SKM-1 (cell line): ENCODE data around the gene DSCAM.

ENCODE experiments used
- DNase-seq: peaks from one replicate; lab custom pipeline; 2025; ENCODE audit not compliant: unreplicated experiment; lab: John Stamatoyannopoulos, UW

The DSCAM gene

GRCh38 chr21:40706806-40707655 is 139.9 kb downstream of the DSCAM start:
- no peak for DNase-seq

GRCh38 chr21:40706176-40706575 is 140.8 kb downstream of the DSCAM start:
- no peak for DNase-seq

- no peak for DNase-seq
Observed at GRCh38 chr21:40704141-40704540, 142.8 kb downstream of the DSCAM start.

DNA sequence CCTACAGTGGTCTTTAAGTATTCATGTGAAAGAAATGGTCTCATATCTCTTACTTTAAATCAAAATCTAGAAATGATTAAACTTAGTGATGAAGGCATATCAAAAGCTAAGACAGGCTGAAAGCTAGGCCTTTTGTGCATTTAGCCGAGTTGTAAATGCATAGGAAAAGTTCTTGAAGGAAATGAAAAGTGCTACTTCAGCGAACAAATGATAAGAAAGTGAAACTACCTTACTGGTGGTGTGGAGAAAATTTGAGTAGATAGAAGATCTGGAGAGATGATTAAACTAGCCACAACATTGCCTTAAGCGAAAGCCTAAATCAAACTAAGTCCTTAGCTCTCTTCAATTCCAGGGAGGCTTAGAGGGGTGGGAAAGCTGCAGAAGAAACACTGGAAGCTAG is 147.6 kb downstream of the DSCAM start:
- no peak for DNase-seq

- DNase-seq: no peak
Observed at GRCh38 chr21:40696246-40696645, 150.7 kb downstream of the DSCAM start.

- DNase-seq: no peak
Observed at GRCh38 chr21:40689840-40690360, 157.1 kb downstream of the DSCAM start.

GRCh38 chr21:40689217-40689616 is 157.7 kb downstream of the DSCAM start:
- DNase-seq: no peak

GRCh38 chr21:40688106-40688864 is 158.7 kb downstream of the DSCAM start:
- no peak for DNase-seq

- no peak for DNase-seq
Observed at GRCh38 chr21:40687625-40688024, 159.3 kb downstream of the DSCAM start.

GRCh38 chr21:40686526-40686925 is 160.4 kb downstream of the DSCAM start:
- DNase-seq: no peak

- no peak for DNase-seq
Observed at GRCh38 chr21:40685141-40685540, 161.8 kb downstream of the DSCAM start.

GRCh38 chr21:40684726-40685125 is 162.2 kb downstream of the DSCAM start:
- no peak for DNase-seq

- DNase-seq: no peak
Observed at GRCh38 chr21:40683349-40683748, 163.6 kb downstream of the DSCAM start.

- DNase-seq: no peak
Observed at GRCh38 chr21:40681164-40681859, 165.6 kb downstream of the DSCAM start.

DNA sequence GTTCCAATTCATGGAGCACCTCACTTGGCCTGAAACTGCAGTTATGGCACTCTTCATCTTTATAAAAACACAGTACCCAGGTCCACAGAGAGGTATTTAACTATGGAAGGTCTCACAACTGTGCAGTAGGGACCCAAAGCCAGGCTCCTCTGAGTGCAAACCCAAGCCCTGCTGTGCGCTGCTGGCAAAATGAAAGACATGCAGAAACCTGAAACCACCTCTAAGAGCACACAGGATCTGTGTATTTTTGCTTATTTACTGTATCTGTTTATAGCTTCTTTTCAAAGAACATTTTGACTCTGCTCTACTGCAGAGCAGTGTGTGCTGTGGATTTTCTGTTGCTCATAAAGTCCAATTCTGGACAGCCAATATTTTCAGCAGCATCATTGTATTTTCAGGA is 166.6 kb downstream of the DSCAM start:
- DNase-seq: no peak

- no peak for DNase-seq
Observed at GRCh38 chr21:40678681-40679284, 168.2 kb downstream of the DSCAM start.

- no peak for DNase-seq
Observed at GRCh38 chr21:40675017-40675416, 171.9 kb downstream of the DSCAM start.

- DNase-seq: no peak
Observed at GRCh38 chr21:40672602-40673001, 174.4 kb downstream of the DSCAM start.

GRCh38 chr21:40671716-40672115 is 175.2 kb downstream of the DSCAM start:
- no peak for DNase-seq

GRCh38 chr21:40668555-40669275 is 178.2 kb downstream of the DSCAM start:
- no peak for DNase-seq
